ENCODE results near the gene CCDC201.

DNA sequence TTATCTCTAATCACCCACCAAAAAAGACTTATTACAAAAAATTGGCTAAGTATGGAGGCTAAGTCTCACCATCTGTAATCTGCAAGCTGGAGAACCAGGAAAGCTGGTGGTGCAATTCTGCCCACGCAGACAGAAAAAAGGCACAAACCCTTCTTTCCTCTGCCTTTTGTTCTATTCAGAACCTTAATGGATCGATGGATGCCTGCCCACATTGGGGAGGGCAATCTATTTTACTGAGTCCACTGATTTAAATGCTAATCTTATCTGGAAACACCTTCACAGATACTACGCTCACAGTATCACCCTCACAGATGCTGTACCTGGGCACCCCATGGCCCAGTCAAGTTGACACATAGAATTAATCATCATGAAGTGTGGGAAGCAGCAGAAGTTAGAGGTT lies 38.0 kb upstream of the CCDC201 start:
- TF ChIP-seq, protein P1, sequence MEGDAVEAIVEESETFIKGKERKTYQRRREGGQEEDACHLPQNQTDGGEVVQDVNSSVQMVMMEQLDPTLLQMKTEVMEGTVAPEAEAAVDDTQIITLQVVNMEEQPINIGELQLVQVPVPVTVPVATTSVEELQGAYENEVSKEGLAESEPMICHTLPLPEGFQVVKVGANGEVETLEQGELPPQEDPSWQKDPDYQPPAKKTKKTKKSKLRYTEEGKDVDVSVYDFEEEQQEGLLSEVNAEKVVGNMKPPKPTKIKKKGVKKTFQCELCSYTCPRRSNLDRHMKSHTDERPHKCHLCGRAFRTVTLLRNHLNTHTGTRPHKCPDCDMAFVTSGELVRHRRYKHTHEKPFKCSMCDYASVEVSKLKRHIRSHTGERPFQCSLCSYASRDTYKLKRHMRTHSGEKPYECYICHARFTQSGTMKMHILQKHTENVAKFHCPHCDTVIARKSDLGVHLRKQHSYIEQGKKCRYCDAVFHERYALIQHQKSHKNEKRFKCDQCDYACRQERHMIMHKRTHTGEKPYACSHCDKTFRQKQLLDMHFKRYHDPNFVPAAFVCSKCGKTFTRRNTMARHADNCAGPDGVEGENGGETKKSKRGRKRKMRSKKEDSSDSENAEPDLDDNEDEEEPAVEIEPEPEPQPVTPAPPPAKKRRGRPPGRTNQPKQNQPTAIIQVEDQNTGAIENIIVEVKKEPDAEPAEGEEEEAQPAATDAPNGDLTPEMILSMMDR (IDR thresholded peaks at IDR 0.05; ENCODE audit: low read depth, low read length, poor library complexity, severe bottlenecking), result no peak
- no peak for TF ChIP-seq EZH2phosphoT487 (IDR thresholded peaks at IDR 0.05; ENCODE audit: borderline replicate concordance, low read length)

Measured in DOHH2 (cell line).